Measurements from ENCODE around the gene BMPR1A.

DNA sequence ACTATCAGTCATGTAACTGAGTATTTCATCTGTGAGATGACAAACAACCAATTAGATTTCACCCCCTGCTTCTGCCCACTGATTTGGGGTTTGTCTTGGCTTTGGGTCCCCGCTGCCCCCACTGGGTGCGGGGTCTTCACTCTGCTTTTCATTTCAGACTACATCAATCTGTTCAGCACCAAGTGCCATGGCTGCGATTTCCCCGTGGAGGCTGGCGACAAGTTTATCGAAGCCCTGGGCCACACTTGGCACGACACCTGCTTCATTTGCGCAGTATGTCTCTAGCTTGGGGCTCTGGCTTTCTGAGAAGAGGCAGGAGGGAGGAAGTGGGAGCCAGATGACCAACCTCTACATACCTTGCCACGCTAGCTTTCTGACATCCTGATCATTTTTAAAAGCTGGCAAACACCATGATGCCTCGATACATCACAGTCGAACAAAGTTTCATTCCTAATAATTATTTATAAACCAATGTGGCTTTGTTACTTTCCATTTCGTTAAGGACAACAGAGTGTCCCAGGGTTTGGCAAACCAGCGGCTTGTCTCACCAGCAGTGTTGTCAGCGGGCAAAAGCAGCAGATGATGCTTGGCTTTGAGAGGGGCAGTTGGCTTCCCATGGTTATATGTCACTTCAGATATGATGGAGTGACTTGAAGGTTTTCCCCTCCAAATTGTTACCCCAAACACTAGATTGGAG, 30.3 kb upstream of the BMPR1A start:
- TF ChIP-seq POLR2A (IDR thresholded peaks at IDR 0.05; ENCODE audit: borderline replicate concordance, extremely low read depth, insufficient read depth, insufficient read length) (no peak), EZH2 (IDR thresholded peaks at IDR 0.05) (no peak)
- TF ChIP-seq, protein P1, sequence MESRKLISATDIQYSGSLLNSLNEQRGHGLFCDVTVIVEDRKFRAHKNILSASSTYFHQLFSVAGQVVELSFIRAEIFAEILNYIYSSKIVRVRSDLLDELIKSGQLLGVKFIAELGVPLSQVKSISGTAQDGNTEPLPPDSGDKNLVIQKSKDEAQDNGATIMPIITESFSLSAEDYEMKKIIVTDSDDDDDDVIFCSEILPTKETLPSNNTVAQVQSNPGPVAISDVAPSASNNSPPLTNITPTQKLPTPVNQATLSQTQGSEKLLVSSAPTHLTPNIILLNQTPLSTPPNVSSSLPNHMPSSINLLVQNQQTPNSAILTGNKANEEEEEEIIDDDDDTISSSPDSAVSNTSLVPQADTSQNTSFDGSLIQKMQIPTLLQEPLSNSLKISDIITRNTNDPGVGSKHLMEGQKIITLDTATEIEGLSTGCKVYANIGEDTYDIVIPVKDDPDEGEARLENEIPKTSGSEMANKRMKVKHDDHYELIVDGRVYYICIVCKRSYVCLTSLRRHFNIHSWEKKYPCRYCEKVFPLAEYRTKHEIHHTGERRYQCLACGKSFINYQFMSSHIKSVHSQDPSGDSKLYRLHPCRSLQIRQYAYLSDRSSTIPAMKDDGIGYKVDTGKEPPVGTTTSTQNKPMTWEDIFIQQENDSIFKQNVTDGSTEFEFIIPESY (IDR thresholded peaks at IDR 0.05; ENCODE audit: extremely low read depth, insufficient replicate concordance, low read length) = no peak
